HepG2 (cell line): ENCODE results near the gene ANGPTL5. TPM values are rescaled to one million over a fixed set of nuclear protein-coding genes. Genes with fewer than 3 reads are reported as not detected.

Source experiments
- ATAC-seq: fragments of 200-7000 bp; cut with Tn5 transposase; 3 replicates; pipeline ENCODE4 v1.9.1; 2020; ENCODE audit warnings: mild to moderate bottlenecking, moderate library complexity
- BruUV-seq: library from RNA; stranded (reverse); fragments of 400-500 nt; replicated peaks from 2 replicates; lab custom pipeline; 2021; lab: Mats Ljungman, UMichigan
- CTCF ChIA-PET: fragments of 300-600 bp; formaldehyde crosslinking; extraction: SDS; loops from one replicate; lab custom pipeline; 2021; ENCODE audit warnings: low total read pairs, inconsistent platforms, low intra/inter-chr PET ratio; lab: Yijun Ruan, JAX
- POLR2A ChIA-PET: fragments of 350-600 bp; sonication (Branson Sonifier 250); formaldehyde crosslinking; loops from one replicate; lab custom pipeline; 2020; ENCODE audit warnings: antibody characterized with exemption, inconsistent platforms; lab: Yijun Ruan, JAX
- DNase-seq: peaks from one replicate; pipeline ENCODE4 v3.0.0-alpha.2; 2015; ENCODE audit warnings: low spot score
- FAIRE-seq: peaks from 3 replicates; lab custom pipeline; 2011; peaks lifted over from hg19 to GRCh38; lab: Jason Lieb, UNC
- H2AFZ ChIP-seq: one replicate; pipeline ENCODE4 v1.6.1; 2011; ENCODE audit warnings: low read length, inconsistent platforms
- H3K27ac ChIP-seq: fragments of 300-600 bp; 3 replicates; pipeline ENCODE4 v1.8.0; 2011; ENCODE audit warnings: mixed run types, mild to moderate bottlenecking, mixed read lengths, low read length, inconsistent platforms; ENCODE audit not compliant: insufficient read depth; ENCODE audit errors: extremely low read length
- H3K27me3 ChIP-seq, 2 experiments: fragments of 200-600 bp in 1 of 2; 2 replicates in 1 of 2; 3 replicates in 1 of 2; pipeline versions ENCODE4 v1.6.0 to v1.8.0; 2011; ENCODE audit warnings: low read length in 2 of 2, mild to moderate bottlenecking in 2 of 2, moderate library complexity in 2 of 2, inconsistent platforms in 1 of 2; ENCODE audit not compliant: insufficient read depth in 2 of 2, control insufficient read depth in 1 of 2
- H3K36me3 ChIP-seq, 2 experiments: fragments of 200-600 bp in 1 of 2; replicated peaks in 1 of 2; 2 replicates in 1 of 2; 3 replicates in 1 of 2; pipeline versions ENCODE4 v1.5.1 to v1.8.0; 2011; ENCODE audit warnings: low read length in 2 of 2, inconsistent platforms in 1 of 2; ENCODE audit not compliant: insufficient read depth in 2 of 2, control insufficient read depth in 1 of 2
- H3K4me1 ChIP-seq: 2 replicates; pipeline ENCODE4 v1.5.1; 2012; ENCODE audit warnings: low read length, inconsistent platforms; ENCODE audit not compliant: insufficient read depth
- H3K4me2 ChIP-seq: 2 replicates; pipeline ENCODE4 v1.6.0; 2011; ENCODE audit warnings: low read depth, low read length, inconsistent platforms
- H3K4me3 ChIP-seq, 3 experiments: fragments of 200-600 bp in 1 of 3; sonication (generic), shearing (Covaris generic) in 1 of 3; replicated peaks in 1 of 3; 2 replicates each; pipeline ENCODE4 v1.5.1; 2011 to 2016; ENCODE audit warnings: low read length in 3 of 3, inconsistent platforms in 2 of 3, low read depth in 2 of 3, mild to moderate bottlenecking in 2 of 3, control low read depth in 1 of 3, mixed read lengths in 1 of 3; ENCODE audit not compliant: insufficient read depth in 1 of 3
- H3K79me2 ChIP-seq: one replicate; pipeline ENCODE4 v1.6.1; 2011; ENCODE audit warnings: low read length, inconsistent platforms; ENCODE audit not compliant: insufficient read depth
- H3K9ac ChIP-seq: 2 replicates; pipeline ENCODE4 v1.6.0; 2011; ENCODE audit warnings: mild to moderate bottlenecking, low read depth, low read length, inconsistent platforms; ENCODE audit not compliant: insufficient read depth
- H3K9me3 ChIP-seq: 2 replicates; pipeline ENCODE4 v1.5.1; 2012; ENCODE audit warnings: mild to moderate bottlenecking, low read length
- H4K20me1 ChIP-seq: 2 replicates; pipeline ENCODE4 v1.6.0; 2011; ENCODE audit warnings: inconsistent platforms, mild to moderate bottlenecking, low read length, moderate library complexity; ENCODE audit not compliant: insufficient read depth
- ARHGAP35 ChIP-seq: sonication (generic); formaldehyde crosslinking; IDR thresholded peaks from 2 replicates; pipeline ENCODE4 v1.9.0; 2022; ENCODE audit warnings: mild to moderate bottlenecking, inconsistent platforms, moderate library complexity, missing genetic modification reagents, borderline replicate concordance
- CREB1 ChIP-seq, 2 experiments: fragments of 450-650 bp in 1 of 2; IDR thresholded peaks; 2 replicates each; pipeline ENCODE4 v1.6.1; 2016 to 2017; ENCODE audit warnings: control low read depth in 1 of 2, mild to moderate bottlenecking in 1 of 2, missing compliant biosample characterization in 1 of 2, missing genetic modification characterization in 1 of 2
- E2F2 ChIP-seq: sonication (generic); formaldehyde crosslinking; IDR thresholded peaks from 2 replicates; pipeline ENCODE4 v1.4.0; 2020; ENCODE audit warnings: missing genetic modification reagents, borderline replicate concordance
- GABPA ChIP-seq, 2 experiments: IDR thresholded peaks; 2 replicates each; pipeline ENCODE4 v1.6.1; 2011 to 2016; ENCODE audit warnings: low read depth in 2 of 2, low read length in 1 of 2, missing biosample characterization in 1 of 2, missing genetic modification characterization in 1 of 2
- HINFP ChIP-seq: sonication (generic); formaldehyde crosslinking; IDR thresholded peaks from 2 replicates; pipeline ENCODE4 v1.4.0; 2020; ENCODE audit warnings: low read depth, mild to moderate bottlenecking, missing genetic modification reagents
- HNRNPL ChIP-seq: fragments of 200-400 bp; formaldehyde crosslinking; IDR thresholded peaks from 2 replicates; pipeline ENCODE4 v1.6.1; 2017; ENCODE audit warnings: mild to moderate bottlenecking, low read depth, low read length
- NCOR1 ChIP-seq: fragments of 200-600 bp; sonication (generic); IDR thresholded peaks from 2 replicates; pipeline ENCODE4 v1.7.0; 2017; ENCODE audit warnings: antibody characterized with exemption, low read length, borderline replicate concordance
- NFRKB ChIP-seq: fragments of 450-650 bp; IDR thresholded peaks from 2 replicates; pipeline ENCODE4 v1.6.1; 2017
- PPARG ChIP-seq: conservative IDR thresholded peaks from 2 replicates; pipeline ENCODE4 v1.6.1; 2016; ENCODE audit warnings: missing biosample characterization, missing genetic modification reagents
- RFXANK ChIP-seq: IDR thresholded peaks from 2 replicates; pipeline ENCODE4 v1.6.1; 2016
- ZHX1 ChIP-seq: sonication (generic); formaldehyde crosslinking; IDR thresholded peaks from 2 replicates; pipeline ENCODE4 v1.8.1; 2022; ENCODE audit warnings: low read depth, mild to moderate bottlenecking, missing genetic modification reagents
- ZNF136 ChIP-seq: sonication (generic); formaldehyde crosslinking; IDR thresholded peaks from 2 replicates; pipeline ENCODE4 v1.8.1; 2022; ENCODE audit warnings: low read depth, mild to moderate bottlenecking, moderate library complexity, missing genetic modification reagents
- ZNF275 ChIP-seq: sonication (generic); formaldehyde crosslinking; IDR thresholded peaks from 2 replicates; pipeline ENCODE4 v1.8.0; 2022; ENCODE audit warnings: missing genetic modification reagents, mild to moderate bottlenecking, inconsistent platforms, borderline replicate concordance
- ZNF317 ChIP-seq: sonication (generic); formaldehyde crosslinking; IDR thresholded peaks from 2 replicates; pipeline ENCODE4 v1.5.0; 2020; ENCODE audit warnings: mild to moderate bottlenecking, missing genetic modification reagents
- ZNF451 ChIP-seq: sonication (generic); formaldehyde crosslinking; IDR thresholded peaks from 2 replicates; pipeline ENCODE4 v1.5.0; 2020; ENCODE audit warnings: mild to moderate bottlenecking, missing genetic modification reagents
- ZNF562 ChIP-seq: sonication (generic); formaldehyde crosslinking; IDR thresholded peaks from 2 replicates; pipeline ENCODE4 v1.8.0; 2022; ENCODE audit warnings: missing genetic modification reagents, borderline replicate concordance
- ZNF652 ChIP-seq: IDR thresholded peaks from 2 replicates; pipeline ENCODE4 v1.6.1; 2016; ENCODE audit warnings: low read depth, borderline replicate concordance
- ZNF777 ChIP-seq: sonication (generic); formaldehyde crosslinking; IDR thresholded peaks from 2 replicates; pipeline ENCODE4 v1.4.0; 2020; ENCODE audit warnings: missing genetic modification reagents
- ZNF83 ChIP-seq: sonication (generic); formaldehyde crosslinking; IDR thresholded peaks from 2 replicates; pipeline ENCODE4 v1.4.0; 2020; ENCODE audit warnings: missing genetic modification reagents, mild to moderate bottlenecking, borderline replicate concordance
- WGBS: methylation state at CpG from one replicate; pipeline ENCODE4 v1.1.6; 2017; ENCODE audit warnings: low lambda C conversion rate; 5-methylcytosine and 5-hydroxymethylcytosine counted together
- in situ Hi-C: cut with HindIII; loops from 2 replicates; pipeline ENCODE4 v1.10.0; 2017; ENCODE audit warnings: low pct_unique_long_range_greater_than_20kb; ENCODE audit not compliant: extremely low pct_ligation_motif_present
- intact Hi-C: fragments of 100-400 bp; cut with micrococcal nuclease; formaldehyde crosslinking; loops from one replicate; pipeline ENCODE4 v1.10.0; 2022; ENCODE audit not compliant: unreplicated experiment
- polyA plus RNA-seq, 8 experiments: library from polyadenylated mRNA; depleted of rRNA in 3 of 8; stranded (reverse) in 7 of 8; unstranded in 1 of 8; fragments of >200 nt; fragmentation: Illumina TruSeq in 4 of 8; extraction: Trizol in 4 of 8; gene quantifications; 2 replicates each; pipeline versions ENCODE4 v1.2.1 to v1.2.3, GENCODE V29; 2011 to 2016; ENCODE audit warnings: low read depth in 4 of 8, missing spikeins in 1 of 8, mixed read lengths in 1 of 8; ENCODE audit not compliant: insufficient read depth in 1 of 8
- total RNA-seq, 5 experiments: library from RNA; depleted of rRNA; stranded (reverse); fragments of >200 nt; fragmentation: Illumina TruSeq; extraction: Trizol; gene quantifications; 2 replicates each; pipeline ENCODE4 v1.2.3, GENCODE V29; 2016; ENCODE audit warnings: low read depth in 1 of 5

ANGPTL5 gene
- total and polyA plus RNA-seq, 2 of the 13 experiments (the other 11 are each of a cell fraction or from before 2014, with no cell fraction given) = not detected

- no peaks in the 10 kb centered on the region for H3K9me3 ChIP-seq
- no peaks in the 10 kb centered on the region for H3K27me3 ChIP-seq
- no peak overlapping the region for H3K27ac ChIP-seq
- TF ChIP-seq HINFP (CRISPR knock-in tag) (no peak), NCOR1 (no peak), ZNF777 (no peak), ZHX1 (CRISPR knock-in tag) (no peak), NFRKB (no peak), ZNF136 (no peak), ARHGAP35 (CRISPR knock-in tag) (no peak), ZNF652 (CRISPR knock-in tag) (no peak), ZNF562 (CRISPR knock-in tag) (no peak), E2F2 (no peak), PPARG (no peak), RFXANK (CRISPR knock-in tag) (no peak), ZNF275 (CRISPR knock-in tag) (no peak), HNRNPL (no peak), ZNF83 (CRISPR knock-in tag) (no peak), CREB1 (IDR thresholded peaks at IDR 0.05) (no peak), CREB1 (CRISPR knock-in tag; IDR thresholded peaks at IDR 0.05) (no peak), ZNF317 (CRISPR knock-in tag) (no peak), GABPA (IDR thresholded peaks at IDR 0.05; ENCODE audit: low read depth, low read length) (no peak), GABPA (CRISPR knock-in tag; IDR thresholded peaks at IDR 0.05; ENCODE audit: low read depth) (no peak), ZNF451 (no peak)
- no TSS peak for BruUV-seq
- no peaks in the 10 kb centered on the region for H4K20me1 ChIP-seq
- WGBS = 97% methylated on average over 2 of the region's 2 CpGs
- FAIRE-seq (no peak), ATAC-seq (no peak), DNase-seq (no peak)
- H3K4me1 ChIP-seq = no peaks in the 10 kb centered on the region
- CTCF ChIA-PET = no interaction called here
- no peaks in the 10 kb centered on the region for H3K79me2 ChIP-seq
- intact Hi-C loops = no loop called here
- H3K36me3 ChIP-seq = no peaks in the 10 kb centered on the region
- H3K4me3 ChIP-seq = no peak overlapping the region
- H3K4me2 ChIP-seq = no peak overlapping the region
- no peak overlapping the region for H2AFZ ChIP-seq
- POLR2A ChIA-PET = no interaction called here
- no peak overlapping the region for H3K9ac ChIP-seq
- in situ Hi-C loops = no loop called here
These were observed 28.6 kb upstream of the ANGPTL5 start for GRCh38 chr11:101944923-101945322.
